AML-193 (cell line): Measurements from ENCODE around the gene AGBL4.
"Not testable (repeated sequence)": the region's sequence is repeated elsewhere in the genome, so short reads cannot be mapped to it uniquely, and the experiment has no call there.

Experiments
- DNase-seq, 2 experiments: peaks; one replicate each; lab custom pipeline; 2025; lab: John Stamatoyannopoulos, UW

AGBL4 gene

DNA sequence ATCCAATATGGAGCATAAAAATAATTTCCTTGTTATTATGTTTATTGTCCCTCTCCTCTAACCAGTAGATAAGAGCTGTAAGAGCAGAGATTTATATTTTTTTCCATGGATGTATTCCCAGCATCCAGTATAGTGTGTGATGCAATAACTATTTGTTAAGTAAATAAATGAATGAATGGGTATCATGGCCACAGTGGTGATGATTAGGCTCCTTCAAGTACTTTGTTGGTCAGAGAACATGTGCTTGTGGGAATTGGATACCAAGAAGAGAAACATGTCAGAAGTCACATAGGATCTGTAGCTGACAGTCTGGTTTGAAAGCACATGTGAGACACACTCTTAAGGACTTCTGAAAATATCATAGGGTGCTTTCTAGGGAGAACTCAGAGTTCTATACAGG lies 588.5 kb downstream of the AGBL4 start:
- DNase-seq: no peak

DNA sequence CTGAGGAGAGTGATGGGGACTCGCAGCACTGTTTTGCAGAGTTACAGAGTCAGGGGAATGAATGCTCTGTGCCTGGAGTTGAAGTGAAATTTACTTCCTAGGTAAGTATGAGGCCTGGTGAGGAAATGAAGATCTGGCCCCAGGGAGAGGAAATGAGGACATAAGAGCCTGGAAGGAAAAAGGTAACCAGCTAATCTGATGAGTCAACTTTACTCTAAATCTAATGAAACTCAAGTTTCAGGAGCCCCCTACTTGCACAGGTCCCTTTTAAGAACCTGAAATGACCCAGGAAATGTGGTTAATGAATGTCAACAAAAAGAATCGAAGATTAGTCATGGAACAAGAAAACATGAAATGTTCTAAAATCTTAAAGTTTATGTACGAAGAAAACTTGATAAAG lies 599.0 kb downstream of the AGBL4 start:
- no peak for DNase-seq

DNA sequence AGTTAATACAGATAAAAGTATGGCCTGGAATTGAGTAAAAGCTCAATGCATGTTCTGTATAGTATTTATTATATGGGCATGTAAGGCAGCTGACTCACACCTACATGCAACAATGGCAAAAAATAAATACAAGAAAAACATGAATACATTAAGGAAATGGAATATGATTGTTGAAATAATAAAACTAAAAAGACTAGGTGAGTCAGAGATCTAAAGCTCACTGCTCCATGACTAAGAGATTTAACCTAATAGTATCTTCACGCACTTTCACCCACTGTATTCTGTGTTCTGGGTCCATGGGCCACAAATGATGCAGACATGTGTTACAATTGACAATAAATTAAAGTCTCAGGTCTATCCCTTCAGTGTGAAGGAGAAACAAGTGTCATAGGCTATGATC lies 607.0 kb downstream of the AGBL4 start:
- no peak for DNase-seq

- no peak for DNase-seq
Observed at GRCh38 chr1:49408346-49408745, 615.4 kb downstream of the AGBL4 start.

DNA sequence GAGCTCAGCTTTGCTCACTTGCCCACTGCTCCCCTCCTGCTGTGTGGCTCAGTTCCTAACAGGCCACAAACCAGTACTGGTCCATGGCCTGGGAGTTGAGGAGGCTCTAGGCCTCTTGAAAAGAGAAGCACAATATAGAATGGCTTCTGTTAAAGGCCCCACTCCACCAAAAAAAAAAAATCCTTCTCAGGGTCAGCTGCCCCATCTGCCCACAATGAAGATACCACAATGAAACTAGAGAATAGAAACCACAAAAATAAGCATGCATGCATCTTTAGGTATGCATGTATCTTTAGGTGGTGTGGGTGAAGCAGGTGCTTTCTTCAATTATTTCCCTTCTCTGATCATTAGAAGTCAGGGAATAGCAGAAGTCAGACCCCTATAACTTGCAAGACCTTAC lies 626.7 kb downstream of the AGBL4 start:
- no peak for DNase-seq

DNA sequence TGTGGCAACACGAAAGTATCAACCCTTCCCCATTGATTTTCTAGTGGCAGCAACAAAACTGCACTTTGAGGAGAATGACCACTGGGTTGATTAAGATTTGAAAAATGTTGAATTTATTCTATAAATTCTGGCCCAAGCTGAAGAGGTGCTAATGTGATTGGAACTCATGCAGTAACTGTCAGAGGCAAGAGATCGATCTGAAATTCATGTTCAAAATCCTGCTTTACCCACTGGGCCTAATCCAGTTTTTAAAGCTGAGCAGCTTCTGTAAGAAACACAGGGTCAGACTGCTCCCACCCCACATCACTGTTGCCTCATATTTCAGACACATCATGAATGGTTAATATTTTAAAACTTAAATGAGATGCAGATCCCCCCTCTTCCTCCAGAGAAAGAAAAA lies 629.6 kb downstream of the AGBL4 start:
- no peak for DNase-seq

DNA sequence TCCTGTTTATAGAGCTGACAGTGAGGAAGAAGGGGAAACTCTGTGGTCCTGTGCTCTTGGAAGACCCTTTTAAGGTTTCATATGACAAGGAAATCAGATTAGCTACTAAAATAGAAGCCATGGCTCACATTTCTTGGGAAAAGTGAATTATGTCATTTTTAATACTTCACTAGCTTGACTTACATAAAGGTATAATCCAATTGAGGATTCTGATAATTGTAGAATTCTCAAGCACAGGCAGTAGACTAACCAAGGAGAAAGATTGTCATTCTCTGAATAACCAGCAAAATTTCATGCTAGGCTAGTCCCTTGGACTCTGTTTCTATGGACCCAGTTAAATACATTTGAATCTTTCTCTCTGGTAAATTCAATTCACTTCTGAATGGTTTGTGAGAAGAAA lies 634.1 kb downstream of the AGBL4 start:
- DNase-seq: no peak

DNA sequence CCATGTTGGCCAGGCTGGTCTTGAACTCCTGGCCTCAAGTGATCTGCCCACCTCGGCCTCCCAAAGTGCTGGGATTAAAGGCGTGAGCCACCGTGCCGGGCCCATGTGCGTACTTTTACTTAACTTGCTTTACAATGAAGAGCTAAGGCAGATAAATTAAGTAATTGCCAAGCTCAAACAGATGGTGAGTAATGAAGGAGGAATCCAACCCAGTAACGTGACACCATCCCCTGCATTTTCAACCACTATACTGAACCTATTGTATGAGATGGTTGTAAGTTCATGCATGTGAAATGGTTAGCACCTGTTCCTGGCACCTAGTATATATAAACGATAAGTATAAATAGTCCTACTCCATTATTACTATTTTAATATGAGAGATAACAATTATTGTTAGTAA lies 659.1 kb downstream of the AGBL4 start:
- no peak for DNase-seq

DNA sequence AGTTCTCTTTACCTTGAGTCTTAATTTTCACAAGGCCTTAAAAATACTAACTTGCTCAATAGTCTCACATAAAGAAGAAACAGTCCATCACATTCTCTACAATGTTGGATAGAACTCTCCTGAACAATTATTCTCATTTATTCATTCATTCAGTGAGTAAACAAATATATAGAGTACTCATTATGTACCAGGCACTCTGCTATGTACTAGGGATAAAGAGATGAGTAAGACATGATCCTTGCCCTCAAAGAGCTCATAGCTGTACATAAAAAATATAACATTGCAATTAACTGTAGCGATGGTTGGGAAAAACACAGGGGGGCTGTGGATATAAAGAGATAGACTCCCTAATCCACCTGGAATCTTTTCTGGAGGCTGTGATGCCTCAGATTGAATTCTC lies 660.1 kb downstream of the AGBL4 start:
- DNase-seq: no peak

- no peak for DNase-seq
Observed at GRCh38 chr1:49358036-49358435, 665.7 kb downstream of the AGBL4 start.

GRCh38 chr1:49356594-49356993 lies 667.2 kb downstream of the AGBL4 start:
- no peak for DNase-seq

- DNase-seq: no peak
Observed at GRCh38 chr1:49351768-49352167, 672.0 kb downstream of the AGBL4 start.

DNA sequence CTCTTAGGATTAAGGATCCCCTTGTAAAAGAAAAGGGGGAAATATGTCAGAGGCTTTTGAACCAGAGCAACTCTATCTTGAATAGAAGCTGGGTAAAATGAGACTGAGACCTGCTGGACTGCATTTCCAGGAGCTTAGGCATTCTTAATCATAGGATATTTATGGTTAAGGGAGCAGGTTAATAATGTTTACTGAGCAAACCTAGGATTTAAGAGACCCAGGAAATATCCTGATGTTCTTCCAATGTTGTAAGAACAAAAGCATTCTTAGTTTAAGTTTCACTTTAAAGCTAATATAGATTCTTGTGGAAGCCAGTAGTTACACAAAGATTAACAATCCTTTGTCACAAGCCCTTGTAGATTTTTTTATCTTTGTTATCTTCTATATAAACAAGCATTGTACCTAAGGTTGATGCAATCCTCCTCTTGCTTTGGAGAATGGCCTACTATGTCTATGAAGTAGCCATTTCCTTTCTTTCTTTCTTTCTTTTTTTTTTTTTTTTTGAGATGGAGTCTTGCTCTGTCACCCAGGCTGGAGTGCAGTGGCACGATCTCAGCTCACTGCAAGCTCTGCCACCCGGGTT lies 676.9 kb downstream of the AGBL4 start:
- DNase-seq: no peak

DNA sequence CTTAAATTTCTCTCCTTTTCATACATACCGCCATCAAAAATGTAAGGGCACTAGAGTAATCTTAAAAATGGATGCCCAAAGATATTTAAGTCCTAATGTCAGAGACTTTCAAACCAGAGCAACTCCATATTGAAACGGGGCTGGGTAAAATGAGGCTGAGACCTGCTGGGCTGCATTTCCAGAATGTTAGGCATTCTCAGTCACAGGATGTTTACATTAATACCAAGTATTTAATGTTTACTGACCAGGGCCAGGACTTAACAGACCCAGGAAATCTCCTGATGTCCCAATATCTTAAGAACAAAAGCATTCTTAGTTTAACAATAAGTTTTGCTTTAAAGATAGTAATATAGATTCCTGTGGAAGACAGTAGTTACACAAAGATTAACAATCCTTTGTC lies 683.2 kb downstream of the AGBL4 start:
- no peak for DNase-seq

DNA sequence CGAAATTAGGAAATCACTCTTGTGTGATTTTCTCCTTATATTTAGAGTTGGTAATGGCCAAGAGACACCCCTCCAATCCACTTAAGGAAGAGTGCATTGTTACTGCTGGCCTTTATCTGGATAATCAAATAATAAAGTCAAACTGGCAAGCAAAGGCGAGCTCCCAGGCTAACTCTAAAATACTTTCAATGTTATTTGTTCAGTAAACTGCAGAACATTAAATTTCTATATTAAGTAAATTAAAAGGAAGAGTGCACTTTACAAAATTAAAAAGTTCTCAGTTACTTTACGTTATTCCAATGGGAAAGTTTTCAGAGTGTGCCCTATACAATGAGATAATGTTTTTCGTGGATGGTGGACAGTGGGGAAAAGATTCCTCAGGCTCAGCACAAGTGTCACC lies 684.7 kb downstream of the AGBL4 start:
- DNase-seq: no peak

DNA sequence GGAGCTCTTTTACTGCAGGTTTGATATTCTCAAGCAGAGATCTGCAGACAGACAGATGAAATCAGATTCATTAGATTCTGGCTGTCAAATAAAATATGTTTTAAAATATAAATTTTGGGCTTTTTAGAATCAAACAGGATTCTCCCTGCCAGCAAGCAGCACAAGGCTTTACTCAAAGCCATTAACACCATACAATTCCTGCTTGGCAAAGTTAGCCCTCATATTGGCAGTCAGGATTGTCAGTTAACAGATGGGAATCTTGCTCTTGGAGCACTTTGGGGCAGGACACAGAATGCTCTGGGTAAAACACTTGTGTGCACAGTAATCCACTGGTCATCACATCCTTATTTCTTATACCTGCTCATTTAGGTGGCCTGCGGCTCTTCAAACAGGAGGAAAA lies 686.5 kb downstream of the AGBL4 start:
- DNase-seq: no peak

GRCh38 chr1:49333906-49334305 lies 689.8 kb downstream of the AGBL4 start:
- DNase-seq: no peak

DNA sequence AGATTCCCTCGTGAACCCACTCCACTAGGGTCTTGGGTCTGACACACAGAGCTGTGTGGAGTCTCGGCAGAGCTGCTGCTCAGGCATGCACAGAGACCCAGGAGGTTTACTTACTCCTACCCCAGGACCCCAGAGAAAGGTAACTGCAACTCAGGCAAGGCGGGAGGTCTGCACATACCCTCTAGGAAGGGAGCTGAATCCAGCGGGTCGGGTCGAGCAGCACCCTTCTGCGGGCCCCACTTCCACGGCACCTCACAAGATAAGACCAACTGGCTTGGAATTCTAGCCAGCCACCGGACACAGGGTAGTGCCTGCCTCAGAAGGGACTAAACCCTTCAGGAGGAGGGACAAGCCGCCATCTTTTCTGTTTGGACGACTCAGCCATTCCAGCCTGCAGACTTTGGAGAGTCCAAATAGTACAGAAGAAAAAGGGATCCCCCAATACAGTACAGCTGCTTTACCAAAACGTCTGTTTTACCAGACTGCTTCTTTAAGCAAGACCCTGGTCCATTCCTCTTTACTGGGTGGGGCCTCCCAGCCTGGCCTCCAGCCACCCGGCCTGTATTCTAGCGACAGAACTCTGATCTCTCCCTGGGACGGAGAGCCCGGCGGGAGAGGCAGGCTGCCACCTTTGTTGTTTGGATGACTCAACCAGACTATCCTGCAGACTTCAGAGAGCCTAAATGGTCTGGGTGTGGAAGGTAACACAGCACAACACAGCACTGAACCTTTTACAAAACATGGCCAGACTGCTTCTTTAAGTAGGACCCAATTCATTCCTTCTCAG lies 692.5 kb downstream of the AGBL4 start:
- DNase-seq: no peak

DNA sequence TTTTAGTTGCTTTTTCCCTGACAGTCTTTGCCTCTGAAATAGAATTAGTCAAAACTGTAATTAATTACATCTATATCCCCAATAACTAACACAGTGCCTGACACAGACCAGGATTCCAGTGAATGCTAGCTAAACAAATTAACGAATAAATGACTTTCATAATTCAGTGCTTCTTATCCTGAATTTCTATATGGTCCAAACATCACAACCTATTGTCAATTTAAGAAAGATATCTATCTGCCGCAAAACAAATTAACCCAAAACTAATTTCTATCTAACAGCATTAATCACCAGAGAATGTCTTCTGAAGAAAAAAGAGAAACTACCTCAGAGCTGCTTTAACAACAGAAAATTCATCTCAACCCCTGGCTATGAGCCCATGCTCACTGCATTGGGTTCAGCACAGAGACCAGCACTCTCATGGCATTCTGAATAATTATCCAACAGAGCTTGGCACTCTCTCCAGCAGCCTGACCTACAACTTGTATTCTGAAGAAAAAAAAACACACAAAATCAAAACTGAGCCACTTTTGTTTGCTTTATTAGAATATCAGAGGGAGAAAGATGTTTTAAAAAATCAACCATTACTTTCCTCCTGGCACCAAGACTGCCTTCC lies 699.7 kb downstream of the AGBL4 start:
- DNase-seq: no peak

DNA sequence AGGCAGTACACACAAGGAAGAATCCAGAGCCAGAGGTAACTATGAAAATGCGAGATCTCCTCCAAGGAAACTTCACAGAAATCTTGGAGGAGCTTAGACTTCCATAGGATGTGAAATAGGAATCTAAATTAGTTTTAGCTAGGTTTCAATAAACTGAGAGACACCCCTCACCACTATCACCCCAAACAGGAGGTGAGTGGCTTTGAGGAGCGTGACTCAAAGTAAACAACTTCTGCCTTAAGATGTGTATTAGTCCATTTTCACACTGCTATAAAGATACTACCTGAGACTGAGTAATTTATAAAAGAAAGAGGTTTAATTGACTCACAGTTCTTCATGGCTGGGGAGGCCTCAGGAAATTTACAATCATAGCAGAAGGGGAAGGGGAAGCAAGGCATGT lies 703.3 kb downstream of the AGBL4 start:
- DNase-seq: not testable (repeated sequence)

DNA sequence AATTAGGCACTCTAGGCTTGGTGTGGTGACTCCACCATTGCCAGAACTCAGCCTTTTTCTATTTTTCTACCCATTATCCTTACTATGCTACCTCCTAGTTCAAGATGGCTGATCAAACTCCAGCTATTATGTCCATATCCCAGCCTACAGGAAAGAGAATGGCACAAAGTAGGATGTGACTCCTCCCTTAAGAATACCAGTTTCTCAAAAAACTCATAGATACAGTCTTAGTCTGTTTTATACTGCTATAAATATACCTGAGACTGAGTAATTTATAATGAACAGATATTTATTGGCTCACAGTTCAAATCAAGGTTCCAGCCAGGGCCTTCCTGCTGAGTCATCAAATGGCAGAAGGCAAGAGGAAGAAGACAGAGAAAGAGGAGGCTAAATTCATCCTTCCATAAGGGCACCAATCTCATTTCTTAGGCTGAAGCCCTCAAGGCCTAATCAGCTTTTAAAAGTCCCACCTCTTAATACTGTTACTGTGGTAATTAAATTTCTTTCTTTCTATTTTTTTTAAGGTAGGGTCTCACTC lies 704.3 kb downstream of the AGBL4 start:
- DNase-seq: no peak

DNA sequence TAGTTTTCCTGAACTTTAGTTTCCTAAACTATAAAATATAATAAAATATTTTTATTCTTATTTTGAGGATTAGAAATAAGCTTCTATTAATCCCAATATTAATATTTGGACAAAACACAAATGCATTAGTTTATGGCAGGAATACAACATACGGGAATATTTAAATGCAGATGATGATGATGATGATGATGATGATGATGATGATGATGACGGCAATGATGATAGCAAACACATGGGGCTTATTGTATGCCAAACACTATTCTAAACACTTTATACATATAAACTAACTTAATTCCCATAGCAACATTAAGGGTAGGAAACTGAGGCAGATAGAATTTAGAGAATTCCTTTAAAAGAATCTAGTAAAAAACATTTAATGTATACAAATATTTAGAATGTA lies 705.5 kb downstream of the AGBL4 start:
- DNase-seq: no peak

DNA sequence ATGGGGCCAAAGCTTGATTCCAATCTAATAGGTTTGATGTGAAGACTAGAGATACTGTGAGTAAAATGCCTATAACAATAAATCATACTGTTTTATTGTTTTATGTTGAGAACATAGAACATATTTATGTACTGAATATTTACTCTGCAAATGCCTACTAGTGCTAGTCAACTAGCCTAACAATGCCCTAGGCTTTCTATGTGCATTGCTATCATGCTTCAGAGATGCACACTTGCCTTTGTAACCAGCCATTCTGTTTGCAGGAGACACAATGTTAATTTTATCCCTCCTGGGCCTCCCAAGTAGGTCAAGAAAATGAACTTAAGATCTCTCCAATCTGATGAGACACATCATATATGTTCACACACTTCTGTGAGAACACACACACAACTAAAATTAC lies 716.3 kb downstream of the AGBL4 start:
- DNase-seq: no peak
